Astrocyte of the cerebellum (primary cell): ENCODE measurements around the gene NKTR.
"Not testable (repeated sequence)": the region's sequence is repeated elsewhere in the genome, so short reads cannot be mapped to it uniquely, and the experiment has no call there.

Source experiments
- DNase-seq: peaks from one replicate; pipeline ENCODE4 v3.0.0-alpha.2; 2011; ENCODE audit warnings: low read depth
- H3K4me3 ChIP-seq: 2 replicates; pipeline ENCODE4 v1.5.1; 2011; ENCODE audit warnings: mild to moderate bottlenecking, low read depth, low read length, moderate library complexity
- in situ Hi-C: cut with HindIII; loops from 2 replicates; pipeline ENCODE4 v1.10.0; 2017; ENCODE audit warnings: low sequenced_read_pairs
- TF ChIP-seq, protein P1 (sequence below): IDR thresholded peaks from 2 replicates; pipeline ENCODE4 v1.5.1; 2012; ENCODE audit warnings: low read length, low read depth, moderate library complexity, mild to moderate bottlenecking; ENCODE audit errors: missing control alignments

Gene NKTR

DNA sequence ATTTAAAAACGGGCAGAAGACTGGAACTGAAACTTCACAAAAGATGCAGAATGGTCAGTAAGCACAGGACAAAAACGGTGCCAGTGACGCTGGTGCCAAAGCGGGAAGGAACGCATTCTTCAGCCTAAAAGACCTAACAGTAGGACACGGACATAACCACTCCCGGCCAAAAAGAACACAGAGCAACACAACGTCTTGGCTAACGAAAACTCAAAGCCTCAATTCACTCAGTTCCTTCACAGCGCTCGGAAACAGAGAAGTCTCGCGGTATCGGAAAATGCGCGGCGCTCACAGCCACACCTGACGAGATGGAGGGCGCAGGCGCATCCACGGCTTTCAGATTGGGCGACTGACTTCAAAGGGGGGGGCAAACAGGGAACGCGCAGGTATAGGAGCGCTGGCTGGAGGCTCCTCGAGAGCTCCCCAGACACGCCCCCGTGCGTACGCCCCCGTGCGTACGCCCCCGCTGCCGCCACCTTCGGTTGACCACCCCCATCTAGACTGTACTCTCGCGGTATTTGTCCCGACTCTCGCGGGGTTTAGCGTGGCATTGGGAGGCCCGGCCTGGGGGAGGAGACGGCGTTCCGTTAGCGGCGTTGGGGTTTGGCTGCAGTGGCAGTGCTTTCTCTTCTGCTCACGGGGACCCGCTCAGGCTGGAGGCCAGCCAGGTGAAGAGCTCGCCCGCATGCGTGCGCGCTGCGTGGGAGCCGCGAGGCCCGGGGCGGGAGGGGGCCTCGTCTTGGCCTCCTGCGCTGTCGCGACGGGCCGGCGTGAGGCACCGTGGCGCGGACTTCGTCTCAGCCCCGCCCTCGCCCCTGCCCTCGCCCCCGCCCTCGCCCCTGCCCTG, at the start of gene NKTR:
TSS of gene NKTR (plus strand) at position 576 of the 847 bp plus-strand sequence. CDS start 321 bp downstream, outside the sequence.
- DNase-seq = peak; percentile 98
- H3K4me3 ChIP-seq = peak within 1 kb of the TSS; percentile 83
- in situ Hi-C loops = no loop called here
- TF ChIP-seq, protein P1, sequence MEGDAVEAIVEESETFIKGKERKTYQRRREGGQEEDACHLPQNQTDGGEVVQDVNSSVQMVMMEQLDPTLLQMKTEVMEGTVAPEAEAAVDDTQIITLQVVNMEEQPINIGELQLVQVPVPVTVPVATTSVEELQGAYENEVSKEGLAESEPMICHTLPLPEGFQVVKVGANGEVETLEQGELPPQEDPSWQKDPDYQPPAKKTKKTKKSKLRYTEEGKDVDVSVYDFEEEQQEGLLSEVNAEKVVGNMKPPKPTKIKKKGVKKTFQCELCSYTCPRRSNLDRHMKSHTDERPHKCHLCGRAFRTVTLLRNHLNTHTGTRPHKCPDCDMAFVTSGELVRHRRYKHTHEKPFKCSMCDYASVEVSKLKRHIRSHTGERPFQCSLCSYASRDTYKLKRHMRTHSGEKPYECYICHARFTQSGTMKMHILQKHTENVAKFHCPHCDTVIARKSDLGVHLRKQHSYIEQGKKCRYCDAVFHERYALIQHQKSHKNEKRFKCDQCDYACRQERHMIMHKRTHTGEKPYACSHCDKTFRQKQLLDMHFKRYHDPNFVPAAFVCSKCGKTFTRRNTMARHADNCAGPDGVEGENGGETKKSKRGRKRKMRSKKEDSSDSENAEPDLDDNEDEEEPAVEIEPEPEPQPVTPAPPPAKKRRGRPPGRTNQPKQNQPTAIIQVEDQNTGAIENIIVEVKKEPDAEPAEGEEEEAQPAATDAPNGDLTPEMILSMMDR = no peak

DNA sequence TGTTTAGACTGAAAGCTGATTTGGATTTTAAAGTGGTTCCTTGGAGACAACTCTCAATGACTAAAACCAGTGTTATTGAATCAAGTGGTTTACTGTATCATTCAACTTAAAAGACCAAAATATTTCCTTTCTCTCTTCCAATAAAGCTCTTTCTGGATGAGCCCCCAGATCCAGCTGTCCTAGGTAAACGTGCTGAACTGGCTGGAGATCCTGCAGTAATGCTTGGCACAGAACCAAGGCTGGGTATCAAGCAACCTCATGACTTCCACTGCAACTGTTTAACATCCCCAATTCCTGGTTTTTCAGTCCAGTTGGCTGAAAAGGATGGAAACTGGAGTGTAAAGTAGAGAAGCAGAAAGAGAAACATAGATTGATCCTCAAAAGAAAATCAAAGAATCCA, 47.7 kb upstream of the NKTR start:
- DNase-seq = no peak
- TF ChIP-seq, protein P1 = no peak
- H3K4me3 ChIP-seq = no peak overlapping the region
- in situ Hi-C loops = no loop called here

DNA sequence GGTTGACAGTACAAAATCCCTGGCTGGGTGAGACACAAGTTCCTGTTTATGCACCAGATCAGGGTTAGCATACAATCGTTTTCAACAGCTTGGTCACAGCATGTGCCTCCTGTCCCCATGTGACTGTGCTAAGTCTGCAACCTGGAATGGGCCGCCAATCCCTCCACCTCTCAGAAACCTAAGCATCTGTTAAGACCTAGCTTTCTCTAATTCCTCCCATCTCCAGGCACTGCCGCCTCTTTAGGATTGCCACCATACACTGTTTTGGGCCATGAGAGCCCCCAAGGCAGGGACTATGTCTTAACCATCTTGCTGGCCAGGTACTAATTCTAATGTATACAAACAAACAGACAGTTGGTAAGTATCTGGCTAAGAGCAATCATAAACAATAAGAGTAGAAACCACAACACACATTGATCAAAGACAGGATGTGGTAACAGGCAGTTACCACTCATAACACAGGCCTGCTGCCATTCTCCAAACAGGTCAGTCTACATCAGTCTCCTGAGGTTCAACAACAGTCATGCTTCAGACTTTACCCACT, 44.3 kb upstream of the NKTR start:
- DNase-seq = no peak
- H3K4me3 ChIP-seq = no peak overlapping the region
- TF ChIP-seq, protein P1 = no peak
- in situ Hi-C loops = no loop called here

DNA sequence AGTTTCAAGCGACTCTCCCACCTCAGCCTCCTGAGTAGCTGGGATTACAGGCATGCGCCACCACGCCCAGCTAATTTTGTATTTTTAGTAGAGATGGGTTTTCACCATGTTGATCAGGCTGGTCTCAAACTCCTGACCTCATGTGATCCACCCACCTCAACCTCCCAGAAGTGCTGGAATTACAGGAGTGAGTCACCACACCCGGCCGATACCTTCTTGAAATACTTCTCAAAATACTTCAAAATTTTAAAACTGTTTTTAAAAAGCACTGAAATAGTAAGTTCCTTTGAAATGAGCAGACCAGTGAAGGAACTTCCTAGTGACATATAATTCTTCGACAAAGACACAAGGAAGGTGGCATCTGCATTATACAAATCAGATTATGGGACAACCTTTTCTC, 43.7 kb upstream of the NKTR start:
- DNase-seq, H3K4me3 ChIP-seq, in situ Hi-C loops: not testable (repeated sequence)

DNA sequence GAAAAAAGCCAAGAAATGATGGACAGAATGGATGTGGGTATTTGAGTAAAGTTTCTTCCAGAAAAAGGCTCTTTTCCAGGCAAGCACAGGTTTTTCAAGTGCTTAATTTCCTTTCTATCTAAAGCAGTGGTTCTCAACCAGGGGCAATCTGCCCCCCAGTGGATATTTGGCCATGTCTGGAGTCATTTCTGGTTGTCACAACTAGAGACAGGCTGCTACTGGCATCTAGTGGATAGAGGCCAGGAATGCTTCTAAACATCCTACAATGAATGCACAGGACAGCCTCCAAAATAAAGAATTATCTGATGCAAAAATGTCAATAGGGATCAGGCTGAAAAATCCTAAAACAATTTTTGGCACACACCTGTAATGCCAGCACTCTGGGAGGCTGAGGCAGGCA, 42.6 kb upstream of the NKTR start:
- in situ Hi-C loops = no loop called here
- H3K4me3 ChIP-seq = no peak overlapping the region
- TF ChIP-seq, protein P1 = no peak
- no peak for DNase-seq

DNA sequence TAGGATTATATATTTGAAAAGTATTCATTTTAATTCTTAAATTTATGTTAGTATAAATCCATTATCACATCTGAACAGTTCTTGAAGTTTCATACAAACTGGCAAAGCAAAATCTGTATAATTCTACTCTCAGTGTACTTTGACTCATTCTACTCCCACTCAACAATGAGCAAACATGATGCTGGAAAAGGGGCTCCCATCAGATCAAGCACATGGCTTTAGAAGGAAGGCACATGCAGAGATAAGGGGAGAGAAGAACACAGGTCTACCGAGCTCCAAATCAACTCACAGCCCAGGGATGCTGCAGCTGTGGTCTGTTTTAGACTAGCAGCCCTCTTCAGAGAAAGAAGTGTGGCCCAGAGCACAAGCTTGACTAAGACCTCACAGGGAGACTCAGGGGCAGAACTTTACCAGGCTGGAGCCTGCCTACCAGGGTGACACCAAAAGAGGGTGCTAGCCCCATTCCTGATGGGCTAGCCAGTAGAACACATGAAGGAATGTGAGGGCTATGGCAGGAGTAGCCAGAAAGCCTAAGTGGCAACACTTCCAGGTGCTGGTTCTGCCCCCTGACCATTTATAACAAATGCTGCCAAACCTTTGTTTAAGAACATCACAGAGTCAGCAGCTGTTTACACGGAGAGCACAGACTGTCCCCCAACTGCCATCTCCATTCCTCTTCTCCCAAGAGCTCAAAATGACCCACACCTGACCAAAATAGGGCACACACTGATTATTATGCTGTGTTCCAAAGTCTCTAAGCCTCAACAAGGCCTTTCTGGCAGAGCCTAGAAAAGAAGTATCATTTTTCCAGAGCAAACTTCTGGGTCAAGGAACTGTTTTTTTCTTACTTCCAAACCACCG, 38.2 kb upstream of the NKTR start:
- in situ Hi-C loops = no loop called here
- TF ChIP-seq, protein P1 = no peak

More for the DNA sequence above, 38.2 kb upstream of the NKTR start:
- no peak overlapping the region for H3K4me3 ChIP-seq
- DNase-seq = no peak
